Eye (tissue), 1 donor: ENCODE measurements around the gene FOXO4.
A peak's percentile ranks its signal among the peaks of the same experiment; 100 is the strongest.
"Not testable (repeated sequence)": the region's sequence is repeated elsewhere in the genome, so short reads cannot be mapped to it uniquely, and the experiment has no call there.

Experiments used
- DNase-seq: peaks from one replicate; pipeline ENCODE4 v3.0.0-alpha.2; 2015

The FOXO4 gene, protein sequence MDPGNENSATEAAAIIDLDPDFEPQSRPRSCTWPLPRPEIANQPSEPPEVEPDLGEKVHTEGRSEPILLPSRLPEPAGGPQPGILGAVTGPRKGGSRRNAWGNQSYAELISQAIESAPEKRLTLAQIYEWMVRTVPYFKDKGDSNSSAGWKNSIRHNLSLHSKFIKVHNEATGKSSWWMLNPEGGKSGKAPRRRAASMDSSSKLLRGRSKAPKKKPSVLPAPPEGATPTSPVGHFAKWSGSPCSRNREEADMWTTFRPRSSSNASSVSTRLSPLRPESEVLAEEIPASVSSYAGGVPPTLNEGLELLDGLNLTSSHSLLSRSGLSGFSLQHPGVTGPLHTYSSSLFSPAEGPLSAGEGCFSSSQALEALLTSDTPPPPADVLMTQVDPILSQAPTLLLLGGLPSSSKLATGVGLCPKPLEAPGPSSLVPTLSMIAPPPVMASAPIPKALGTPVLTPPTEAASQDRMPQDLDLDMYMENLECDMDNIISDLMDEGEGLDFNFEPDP

DNA sequence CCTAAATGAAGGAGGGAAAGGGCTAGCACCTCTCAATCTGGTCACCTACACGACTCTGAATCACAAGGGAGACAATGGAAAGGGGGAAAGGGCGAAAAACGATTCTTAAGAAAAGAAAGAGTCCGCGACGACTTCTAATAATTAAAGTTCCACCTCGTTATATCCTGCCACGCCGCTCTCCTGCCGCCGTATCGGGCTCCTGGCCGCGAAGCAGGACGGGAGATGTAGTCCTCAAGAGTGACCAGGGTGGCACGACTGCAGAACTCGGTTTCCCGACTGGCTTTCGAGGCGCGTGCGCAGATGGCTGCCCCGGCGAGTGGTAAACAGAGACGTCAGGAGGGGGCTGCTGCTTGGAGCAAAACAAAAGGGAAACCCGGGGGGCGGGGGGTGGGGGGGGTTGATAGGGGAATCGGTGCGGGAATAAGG lies at the start of gene FOXO4:
Gene FOXO4, plus strand, starts transcription at position 297 of the 426 bp plus-strand sequence. CDS start 678 bp downstream, outside the sequence.
- DNase-seq: peak; percentile 93

DNA sequence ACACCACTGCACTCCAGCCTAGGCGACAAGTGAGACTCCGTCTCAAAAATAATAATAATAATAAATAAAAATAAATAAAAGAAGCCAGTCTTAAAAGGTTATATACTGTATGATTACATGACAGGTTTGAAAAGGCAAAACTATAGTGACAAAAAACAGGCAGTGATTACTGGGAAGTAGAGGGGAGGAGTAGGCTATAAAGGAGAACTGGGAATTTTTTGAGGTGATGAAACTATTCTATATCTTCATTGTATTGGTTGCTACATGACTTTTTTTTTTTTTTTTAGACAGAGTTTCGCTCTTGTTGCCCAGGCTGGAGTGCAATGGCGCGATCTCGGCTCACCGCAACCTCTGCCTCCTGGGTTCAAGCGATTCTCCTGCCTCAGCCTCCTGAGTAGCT lies 47.8 kb upstream of the FOXO4 start:
- DNase-seq: not testable (repeated sequence)

DNA sequence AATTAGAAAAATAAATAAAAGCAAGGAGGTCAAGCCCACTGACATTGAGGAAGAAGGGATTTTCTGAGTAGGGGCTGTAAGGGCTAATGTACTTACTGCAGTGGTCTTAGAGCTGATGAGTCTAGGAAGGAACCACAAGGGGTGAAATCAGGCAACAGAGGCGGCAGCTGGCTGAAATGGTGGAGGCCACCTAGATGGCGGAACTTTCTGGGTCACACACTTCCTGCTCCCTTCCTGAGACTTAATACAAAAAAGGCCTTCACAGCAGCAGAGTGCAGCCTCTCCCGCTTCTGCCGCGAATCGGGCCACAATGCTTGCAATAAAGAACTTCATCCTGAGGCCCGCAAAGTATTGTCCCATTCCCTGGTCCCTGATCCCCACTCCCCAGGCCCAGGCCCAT lies 42.9 kb upstream of the FOXO4 start:
- peak; percentile 1 for DNase-seq

DNA sequence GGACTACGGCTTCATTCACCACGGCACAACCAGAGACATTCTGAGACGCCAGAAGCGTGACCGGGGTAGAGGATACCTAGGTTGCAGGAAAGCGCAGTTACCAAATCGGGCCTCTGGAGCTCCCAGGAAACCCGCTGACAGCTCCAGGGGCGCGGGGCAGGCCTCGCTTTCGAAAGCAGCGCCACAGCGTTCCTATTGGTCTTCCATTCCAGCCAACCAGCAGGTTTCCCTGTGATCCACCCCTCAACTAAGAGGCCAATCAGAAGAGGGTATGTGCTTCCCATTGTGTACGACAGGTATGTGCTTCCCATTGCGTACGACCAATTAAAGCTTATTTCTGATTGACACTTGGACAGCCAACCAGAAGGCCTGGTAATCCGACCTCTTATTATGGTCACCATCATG lies 42.4 kb upstream of the FOXO4 start:
- peak; percentile 60 for DNase-seq

DNA sequence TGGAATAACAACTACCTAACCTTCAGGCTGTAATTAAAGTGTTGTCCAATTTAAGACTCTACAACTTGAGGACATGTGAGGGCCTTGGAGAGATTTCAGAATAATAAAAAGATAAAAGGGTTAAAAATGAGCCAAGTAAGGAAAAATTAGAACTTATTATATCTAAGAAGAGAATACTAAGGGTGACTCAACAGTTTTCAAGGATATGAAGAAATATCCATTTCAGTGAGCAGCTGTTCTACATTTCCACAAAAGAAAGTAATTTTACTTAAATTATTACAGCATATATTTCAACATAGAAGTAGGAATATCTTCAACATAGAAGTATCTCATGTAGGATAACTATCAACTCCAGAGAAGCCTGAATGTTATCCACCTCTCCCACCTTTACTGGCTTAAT lies 38.8 kb upstream of the FOXO4 start:
- DNase-seq: no peak

DNA sequence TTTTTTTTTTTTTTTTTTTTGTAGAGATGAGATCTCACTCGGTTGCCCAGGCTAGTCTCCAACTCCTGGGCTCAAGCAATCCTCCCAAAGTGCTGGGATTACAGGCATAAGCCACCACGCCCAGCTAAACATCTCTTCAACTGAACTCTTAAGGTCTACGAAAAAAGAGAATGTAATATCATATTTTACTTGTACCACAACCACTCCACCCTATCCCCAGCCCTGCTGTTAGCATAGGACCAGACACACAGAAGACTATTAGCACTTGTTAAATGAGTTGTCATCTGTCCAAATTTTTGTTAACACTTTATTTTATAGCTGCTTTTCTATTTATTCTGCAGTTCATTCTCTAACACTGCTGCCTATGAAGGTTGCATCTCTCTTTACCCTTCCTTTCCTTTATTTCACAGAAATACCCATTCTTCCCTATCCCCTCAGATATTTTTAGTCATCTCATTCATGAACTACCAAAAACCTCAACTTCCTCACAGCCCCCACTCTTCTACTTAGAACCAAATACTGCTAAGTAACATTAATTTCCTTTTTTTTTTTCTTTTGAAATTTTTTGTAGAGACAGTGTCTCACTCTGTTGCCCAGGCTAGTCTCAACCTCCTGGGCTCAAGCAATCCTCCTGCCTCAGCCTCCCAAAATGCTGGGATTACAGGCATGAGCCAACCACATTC lies 37.7 kb upstream of the FOXO4 start:
- no peak for DNase-seq

DNA sequence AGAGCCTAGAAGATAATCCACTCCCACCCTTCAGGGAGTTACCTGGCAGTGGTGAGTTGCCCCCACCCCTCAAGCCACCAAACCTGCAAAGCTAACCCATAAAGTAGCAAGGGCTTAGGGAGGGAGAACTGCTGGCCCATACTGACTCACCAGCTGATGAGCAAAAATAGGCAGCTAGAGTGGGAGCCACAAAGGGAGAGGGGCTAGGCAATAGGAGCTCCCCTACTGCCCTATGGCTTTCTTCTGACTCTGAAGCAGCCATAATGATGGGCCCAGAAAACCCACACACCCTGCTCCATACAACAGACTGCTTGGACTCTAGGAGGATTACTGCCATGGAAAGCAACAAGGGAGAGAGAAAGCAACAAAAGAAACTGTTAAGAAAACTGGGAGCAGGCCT lies 35.5 kb upstream of the FOXO4 start:
- DNase-seq: no peak

DNA sequence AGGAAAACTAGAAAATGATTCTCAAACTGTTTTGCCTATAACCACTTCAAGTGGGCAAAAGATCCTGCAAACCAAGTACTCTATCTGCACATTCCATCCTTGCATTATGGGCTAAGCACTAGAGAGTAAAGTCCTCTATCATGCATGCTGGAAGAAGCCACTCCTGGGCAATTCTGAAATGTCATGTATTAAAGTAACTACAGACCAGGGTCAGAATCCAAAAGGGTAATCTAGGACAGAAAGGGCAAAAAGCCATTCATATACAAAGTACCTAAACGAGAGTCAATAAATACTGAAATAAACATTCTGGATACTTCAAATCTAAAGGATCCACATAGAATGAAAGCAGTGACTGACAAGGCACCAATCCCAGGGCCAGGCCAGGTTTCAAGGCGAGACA lies 28.6 kb upstream of the FOXO4 start:
- DNase-seq: no peak

DNA sequence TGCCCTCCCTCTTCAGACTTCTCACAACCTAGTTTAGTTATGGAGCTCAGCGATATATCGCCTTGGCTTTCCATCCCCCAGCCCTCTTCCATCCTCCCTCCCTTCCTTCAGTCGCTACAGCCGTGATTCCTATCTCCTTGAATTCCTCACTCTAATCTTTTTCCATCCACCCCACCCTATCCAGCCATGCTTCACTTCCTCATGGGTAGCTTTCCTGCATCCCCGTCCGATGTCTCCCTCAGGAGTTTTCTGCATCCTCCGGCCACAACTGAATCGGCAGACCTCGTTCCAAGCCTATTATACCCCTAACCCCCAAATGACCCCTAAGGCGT lies 28.0 kb upstream of the FOXO4 start:
- no peak for DNase-seq

DNA sequence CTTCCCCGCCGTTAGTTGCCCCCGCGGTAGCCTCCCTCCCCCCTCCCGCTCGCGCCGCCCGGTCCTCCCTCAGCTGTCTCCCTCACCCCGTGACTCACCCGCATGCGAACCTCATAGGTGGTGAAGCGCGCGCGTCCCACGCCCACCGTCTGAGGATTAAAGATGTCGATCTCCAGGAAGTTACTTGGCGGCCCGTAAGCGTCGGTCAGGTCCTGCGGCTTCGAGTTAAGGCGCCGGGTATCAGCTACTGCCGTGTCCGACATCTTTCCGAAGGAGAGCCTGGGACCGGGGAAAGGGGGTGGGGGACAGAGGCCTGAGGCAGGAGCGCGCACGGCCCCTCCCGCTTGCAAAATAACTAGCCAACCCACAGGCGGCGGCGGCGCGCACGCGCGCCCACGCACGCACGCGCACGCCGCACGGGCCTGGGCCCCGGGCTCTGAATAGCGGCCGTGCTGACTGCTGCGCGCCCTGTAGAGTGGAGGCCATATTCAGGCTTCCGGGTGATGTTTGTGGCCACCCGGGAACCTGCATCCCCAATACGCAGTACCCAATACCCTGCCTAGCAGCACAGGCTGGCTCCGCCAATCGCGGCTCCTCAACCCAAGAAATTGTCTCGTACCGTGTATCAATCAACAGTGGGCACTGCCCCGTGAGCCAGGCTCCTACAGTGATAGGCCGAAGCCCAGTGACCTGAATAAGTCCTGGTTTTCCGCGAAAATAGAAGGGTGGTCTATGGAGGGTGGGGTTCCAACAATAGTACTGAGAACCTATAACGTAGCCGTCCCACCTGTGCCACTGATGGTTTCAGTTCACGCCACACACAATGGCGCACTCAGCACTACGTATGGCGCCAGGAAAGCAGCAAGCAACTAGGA lies 27.4 kb upstream of the FOXO4 start, which contains the start of gene SNX12:
Gene SNX12, minus strand, starts transcription at position 291 of the 875 bp plus-strand sequence. Its CDS starts 28 bp downstream, at position 263.
- peak; percentile 94 for DNase-seq

DNA sequence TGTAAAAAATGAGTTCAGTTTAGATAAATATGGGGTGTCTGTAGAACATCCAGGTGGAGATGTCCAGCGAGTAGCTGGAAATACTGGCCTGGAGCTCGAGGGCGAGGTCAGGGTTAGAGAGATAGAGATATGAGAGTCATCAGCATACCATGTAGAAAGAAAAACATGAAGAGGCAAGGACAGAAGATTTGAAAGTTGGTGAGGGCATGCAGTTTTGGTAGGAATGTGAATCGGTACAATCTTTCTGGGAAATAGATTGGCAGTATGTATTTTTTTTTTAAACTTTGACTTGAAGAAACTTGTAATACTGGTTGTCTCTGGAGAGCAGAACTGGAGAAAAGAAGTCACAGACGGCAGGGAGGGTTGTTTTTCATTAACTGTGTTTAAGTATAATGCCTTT lies 25.1 kb upstream of the FOXO4 start:
- no peak for DNase-seq

DNA sequence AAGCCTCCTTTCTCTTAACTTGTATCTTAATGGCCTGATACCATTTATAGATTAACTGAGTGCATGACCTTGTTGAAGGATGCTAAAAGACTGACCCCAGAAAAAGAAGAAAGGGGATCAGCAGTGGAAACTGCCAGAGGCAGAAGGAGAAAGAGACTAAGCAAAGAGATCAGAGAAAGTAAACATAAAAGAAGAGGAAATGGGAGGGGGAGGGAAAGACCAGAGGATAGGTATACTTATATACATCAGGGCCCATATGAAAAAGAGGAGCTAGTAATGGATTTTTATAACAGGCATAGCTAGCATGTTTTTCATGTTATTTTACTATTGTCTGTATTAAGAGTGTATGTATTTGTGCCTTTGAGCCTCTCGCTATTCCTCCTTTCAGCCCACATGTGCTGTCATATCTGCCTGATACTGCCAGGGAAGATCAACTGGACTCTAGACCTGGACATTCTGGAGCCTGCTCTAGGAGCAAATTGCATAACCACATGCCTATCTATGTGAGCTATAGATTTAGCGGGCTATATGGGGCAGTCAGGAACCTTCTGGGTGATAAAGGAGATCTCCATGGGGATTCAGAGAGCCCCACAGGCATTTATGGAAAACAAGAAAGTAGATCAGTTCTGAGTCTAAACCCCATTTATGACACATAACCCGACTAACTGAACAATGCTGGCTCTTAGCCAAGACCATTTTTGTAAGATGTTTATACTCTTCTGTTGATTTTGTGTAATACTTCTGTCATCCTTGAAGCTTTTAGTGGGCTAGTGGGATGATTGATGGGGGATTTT lies 14.1 kb upstream of the FOXO4 start:
- DNase-seq: no peak

DNA sequence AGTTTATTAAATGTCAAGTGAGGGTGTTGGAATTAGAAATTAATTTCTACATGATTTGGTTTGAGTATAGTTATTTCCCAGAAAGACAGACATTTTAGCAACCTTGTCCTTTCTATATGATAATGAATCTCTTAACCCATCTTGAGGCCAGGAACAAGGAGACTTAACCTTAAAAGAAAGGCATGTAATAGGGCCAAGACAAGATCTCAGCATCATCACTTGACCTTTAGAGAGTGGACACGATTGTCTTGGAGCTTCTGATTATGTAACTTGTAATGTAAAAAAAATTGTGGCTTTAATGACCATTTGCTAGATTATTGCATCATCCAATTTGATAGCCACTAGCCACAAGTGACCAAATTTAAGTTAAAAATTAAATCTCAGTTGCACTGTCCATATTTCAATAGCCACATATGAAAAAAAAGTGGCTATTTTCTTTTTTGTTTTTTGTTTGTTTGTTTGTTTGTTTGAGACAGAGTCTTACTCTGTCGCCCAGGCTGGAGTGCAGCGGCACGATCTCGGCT lies 13.5 kb upstream of the FOXO4 start:
- no peak for DNase-seq

DNA sequence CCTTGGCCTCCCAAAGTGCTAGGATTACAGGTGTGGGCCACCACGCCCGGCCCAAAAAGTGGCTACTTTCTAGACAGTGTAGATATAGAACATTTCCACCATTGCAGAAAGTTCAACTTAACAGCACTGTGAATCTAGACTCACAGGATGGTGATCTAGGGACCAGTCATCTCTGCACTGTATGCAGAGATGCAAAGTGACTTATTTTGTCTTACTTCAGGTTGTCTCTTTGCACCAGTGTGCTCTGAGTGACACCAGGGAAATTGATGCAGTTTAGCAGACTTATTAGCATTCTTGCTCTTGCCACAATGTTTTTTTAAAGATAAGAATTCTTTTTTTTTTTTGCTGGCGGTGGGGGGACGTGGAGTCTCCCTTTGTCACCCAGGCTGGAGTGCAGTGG lies 12.8 kb upstream of the FOXO4 start:
- DNase-seq: no peak

DNA sequence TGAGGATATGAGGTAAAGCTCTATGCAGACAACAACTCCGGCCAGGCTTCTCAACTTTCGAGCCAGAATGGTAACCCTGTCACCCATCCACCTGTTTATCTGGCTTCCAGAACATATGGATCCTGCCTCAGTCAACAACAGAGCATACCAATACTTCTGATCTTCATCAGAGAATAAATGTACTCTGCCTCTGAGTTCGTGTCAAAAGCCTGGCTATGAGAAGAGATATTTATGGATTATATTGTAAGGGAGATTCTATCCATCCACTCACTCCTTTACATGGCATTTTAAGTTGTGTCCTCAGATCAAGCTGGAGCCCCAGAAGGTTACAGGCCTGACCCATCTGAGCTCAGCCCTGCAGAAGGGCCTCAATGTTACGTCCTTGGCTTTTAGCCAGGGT lies 9.8 kb upstream of the FOXO4 start:
- no peak for DNase-seq

DNA sequence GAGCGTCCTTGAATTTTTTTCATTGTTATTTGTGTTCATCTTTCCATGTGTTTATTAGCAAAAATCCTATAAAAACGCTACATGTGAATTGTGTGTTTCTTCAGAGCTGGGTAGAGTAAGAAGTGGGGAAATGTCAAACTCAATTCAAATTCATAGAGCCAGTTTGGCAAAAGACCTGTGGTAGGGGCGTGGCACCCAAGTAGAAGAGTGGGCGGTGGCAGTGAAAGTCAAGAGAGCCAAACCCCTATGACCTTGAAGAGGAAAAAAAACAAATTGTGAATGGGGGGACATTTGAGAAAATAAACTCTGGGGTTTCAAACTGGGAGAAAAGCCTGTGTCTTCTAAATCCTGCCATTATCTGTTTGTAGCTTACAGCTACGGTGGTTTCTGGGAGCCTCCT lies 4.4 kb upstream of the FOXO4 start:
- no peak for DNase-seq

DNA sequence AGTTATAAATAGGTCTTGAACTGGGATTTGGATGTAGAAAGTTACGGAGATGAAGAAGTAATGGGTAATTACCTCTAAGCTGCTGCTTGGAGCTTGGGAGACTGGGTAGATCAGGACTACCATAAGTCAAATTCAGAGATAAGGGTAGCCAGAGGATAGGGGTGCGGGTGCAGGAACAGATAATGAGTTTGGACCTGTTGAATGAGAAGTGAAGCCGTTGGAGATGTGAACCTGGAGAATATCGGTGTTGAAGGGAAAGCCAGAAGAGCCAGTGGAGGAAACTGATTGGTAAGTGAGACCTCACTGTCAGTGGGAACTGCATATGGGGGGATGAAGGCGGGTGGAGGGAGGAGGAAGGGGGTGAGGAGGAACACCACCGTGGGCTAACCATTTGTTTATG lies 618 bp upstream of the FOXO4 start:
- DNase-seq: no peak

DNA sequence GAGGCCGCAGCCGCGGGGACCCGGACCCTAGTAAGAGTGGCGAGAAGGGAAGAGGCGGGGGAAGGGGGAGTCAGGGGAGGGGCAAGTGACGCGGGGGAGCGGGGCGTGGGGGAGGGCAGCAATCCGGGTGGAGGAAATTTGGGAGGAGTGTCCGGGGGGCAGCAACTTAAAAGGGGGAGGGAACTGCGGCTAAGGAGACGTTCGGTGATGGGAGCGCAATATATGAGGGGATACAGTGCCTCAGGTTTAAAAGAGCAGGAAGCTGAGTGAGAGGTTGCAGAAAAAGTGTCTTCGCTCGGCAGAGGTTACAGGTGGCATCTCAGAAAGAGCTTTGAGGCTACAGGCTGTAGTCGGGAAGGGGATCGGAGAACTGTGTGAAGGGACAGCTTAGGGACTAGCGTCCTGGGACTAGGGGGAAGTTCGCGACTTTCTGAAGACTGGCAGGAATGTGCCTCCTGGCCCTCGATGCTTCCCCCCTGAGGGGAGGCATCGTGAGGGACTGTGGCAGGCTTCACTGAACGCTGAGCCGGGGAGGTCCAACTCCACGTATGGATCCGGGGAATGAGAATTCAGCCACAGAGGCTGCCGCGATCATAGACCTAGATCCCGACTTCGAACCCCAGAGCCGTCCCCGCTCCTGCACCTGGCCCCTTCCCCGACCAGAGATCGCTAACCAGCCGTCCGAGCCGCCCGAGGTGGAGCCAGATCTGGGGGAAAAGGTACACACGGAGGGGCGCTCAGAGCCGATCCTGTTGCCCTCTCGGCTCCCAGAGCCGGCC lies 519 bp downstream of the FOXO4 start:
- peak; percentile 70 for DNase-seq

DNA sequence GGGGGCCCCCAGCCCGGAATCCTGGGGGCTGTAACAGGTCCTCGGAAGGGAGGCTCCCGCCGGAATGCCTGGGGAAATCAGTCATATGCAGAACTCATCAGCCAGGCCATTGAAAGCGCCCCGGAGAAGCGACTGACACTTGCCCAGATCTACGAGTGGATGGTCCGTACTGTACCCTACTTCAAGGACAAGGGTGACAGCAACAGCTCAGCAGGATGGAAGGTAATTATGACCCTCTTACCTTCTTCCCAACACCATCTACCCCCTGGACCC lies 1.0 kb downstream of the FOXO4 start:
- DNase-seq: no peak

DNA sequence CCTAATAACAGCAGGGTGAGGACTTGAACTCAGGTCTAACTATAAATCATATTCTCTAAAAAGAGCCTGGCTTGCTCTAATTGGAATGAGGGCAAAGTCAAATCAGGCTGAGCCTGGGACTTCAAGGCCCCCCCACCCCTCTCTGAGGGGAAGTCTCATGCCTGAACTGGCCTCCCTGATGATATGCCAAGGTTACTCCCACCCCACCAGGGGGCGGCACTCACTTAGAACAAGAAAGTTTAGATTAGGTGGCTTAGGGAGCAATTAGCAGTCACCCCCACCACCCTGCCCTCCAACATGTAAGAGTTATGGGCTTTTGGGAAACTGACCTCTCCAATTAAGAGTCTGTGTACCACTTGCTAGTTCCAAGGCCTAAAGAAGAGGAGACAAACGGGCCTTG lies 2.7 kb downstream of the FOXO4 start:
- peak; percentile 53 for DNase-seq

DNA sequence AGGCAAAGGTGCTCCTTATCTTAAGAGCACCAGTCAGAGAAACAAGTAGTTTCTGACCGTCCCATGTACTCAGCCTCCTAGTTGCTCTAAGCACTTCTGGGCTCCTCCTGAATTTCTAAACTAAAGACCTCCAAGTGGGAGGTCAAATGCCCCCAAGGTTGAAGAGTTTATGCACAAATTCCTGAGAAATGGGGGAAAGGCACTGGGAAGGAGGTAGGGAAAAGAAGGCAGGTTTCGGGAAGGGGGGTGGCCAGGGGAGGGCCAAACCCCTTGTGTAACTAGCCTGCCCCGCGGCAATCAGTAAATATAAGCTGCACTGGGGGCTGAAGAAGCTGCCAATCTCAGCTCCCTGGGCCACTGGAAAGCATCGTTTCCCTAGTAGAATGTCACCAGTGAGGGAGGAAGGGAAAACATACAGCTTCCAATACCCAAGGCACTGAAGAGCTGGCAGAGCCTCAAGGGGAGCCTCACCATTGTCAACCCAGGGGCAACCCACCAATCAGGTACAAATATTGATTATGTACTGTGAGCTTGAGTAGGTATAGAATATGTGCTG lies 3.4 kb downstream of the FOXO4 start:
- DNase-seq: no peak
